ENCODE results near the gene SLC6A3.
A peak's percentile ranks its signal among the peaks of the same experiment; 100 is the strongest.
"Not testable (repeated sequence)": the region's sequence is repeated elsewhere in the genome, so short reads cannot be mapped to it uniquely, and the experiment has no call there.

Gene SLC6A3

DNA sequence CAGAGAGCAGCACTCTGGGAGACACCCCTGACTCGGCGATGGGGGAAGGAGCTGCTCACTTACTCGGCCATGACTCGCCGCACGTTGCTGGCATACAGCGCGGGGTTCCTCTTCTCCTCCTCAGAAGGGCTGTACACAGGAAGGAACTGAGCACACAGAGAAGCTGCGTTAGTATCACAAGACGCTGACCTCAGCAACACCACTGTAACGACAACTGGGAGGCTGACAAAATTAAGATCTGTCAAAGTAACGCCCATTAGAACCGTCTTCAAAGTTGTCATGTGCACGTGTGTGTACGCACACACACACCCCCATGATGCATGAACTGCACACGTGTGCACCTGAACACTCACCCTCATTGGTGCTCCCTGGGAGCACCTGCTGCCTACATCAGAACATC lies 32.1 kb upstream of the SLC6A3 start:
- DNase-seq: no peak

DNA sequence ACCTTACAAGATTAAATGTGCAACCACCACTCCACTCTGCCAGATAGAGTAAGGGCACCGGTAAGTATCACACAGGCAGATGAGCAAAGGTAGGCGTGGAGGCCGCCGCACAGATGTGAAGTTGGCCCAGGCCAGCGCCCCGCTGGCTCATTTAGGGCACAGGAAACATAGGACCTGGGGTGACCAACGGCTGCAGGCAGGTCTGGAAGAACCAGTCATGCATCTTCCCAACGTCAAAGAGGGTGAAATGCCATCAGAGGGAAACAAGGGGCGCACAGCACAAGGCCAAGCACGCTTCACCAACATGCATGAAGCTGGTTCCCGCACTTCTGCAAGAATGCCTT lies 31.7 kb upstream of the SLC6A3 start:
- no peak for DNase-seq

DNA sequence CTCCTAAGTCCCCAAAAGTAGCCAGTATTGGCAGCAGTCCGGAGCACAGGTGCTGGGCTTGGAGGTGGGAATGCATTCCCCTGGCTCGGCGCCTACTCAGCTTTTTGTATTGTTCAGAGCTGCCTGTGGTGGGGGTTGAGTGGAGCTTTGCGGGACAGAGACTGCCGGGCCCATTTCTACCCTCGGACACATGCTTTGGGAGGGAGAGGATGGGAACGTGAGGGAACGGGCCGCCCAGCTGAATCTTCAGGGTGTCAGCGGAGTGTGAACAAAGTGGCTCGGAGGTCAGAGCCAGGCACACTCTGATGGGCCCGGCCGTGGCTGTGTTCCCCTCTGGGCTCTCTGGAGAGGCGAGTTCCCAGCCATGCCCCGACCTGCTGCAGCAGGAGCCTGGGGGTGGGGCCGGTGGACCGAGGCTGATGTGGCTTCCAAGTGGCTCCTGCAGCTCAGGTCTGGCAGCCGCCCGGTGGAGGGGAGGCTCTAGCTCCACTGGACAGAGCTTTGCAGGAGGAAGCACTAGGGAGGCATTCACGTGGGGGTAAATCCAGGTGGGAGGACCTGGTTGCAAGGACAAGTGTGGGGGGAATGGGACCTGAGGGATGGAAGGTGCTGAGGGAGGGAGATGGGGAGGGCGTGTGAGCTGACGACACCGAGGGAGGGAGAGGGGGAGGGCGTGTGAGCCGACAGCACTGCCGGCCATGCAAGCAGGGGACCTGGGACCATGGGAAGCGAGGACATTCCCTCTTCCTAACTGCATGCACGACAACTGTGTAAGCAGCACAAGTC lies 31.1 kb upstream of the SLC6A3 start:
- no peak for DNase-seq

DNA sequence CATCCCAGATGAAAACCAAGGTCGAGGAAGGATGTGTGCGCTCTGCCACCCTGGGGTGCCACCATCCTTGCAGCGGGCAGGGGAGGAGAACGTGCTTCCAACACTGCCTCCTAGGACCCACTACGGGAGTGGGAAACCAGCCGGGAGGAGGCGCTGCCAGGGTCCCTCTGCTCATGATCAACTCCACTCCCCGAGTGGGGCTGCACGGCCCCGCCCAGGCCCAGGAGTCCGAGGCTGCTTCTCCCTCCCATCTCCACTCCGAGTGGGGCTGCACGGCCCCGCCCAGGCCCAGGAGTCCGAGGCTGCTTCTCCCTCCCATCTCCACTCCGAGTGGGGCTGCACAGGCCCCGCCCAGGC lies 30.3 kb upstream of the SLC6A3 start:
- DNase-seq: not testable (repeated sequence)

DNA sequence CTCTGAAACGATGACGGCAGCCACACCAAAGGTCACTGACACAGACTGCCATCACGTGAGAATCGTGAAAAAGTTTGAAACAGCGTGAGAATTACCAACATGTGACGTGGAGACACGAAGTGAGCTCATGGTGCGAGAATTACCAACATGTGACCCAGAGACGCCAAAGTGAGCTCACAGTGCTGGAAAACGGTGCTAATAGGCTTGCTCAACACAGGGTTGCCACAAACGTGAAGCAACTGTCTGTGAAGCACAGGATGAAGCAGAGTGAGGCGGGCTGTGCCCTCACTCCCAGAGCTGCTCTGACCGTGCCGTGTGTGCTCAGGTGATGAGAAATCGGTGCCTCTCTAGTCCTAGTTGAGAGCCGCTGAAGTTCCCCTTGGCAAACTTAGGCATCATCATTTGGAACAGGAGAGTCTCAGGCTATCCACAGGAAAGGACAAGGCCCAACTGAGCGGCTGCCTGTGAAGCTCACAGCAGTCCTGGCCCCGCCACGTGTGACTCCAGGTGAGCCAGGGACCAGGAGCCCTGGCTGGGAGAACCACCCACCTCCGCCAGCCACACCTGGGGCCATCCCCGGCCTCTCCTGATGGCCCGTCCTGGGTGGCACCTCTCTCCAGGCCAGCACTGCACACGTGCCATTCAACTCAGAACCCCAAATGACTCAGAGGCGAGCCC lies 29.8 kb upstream of the SLC6A3 start:
- no peak for DNase-seq

DNA sequence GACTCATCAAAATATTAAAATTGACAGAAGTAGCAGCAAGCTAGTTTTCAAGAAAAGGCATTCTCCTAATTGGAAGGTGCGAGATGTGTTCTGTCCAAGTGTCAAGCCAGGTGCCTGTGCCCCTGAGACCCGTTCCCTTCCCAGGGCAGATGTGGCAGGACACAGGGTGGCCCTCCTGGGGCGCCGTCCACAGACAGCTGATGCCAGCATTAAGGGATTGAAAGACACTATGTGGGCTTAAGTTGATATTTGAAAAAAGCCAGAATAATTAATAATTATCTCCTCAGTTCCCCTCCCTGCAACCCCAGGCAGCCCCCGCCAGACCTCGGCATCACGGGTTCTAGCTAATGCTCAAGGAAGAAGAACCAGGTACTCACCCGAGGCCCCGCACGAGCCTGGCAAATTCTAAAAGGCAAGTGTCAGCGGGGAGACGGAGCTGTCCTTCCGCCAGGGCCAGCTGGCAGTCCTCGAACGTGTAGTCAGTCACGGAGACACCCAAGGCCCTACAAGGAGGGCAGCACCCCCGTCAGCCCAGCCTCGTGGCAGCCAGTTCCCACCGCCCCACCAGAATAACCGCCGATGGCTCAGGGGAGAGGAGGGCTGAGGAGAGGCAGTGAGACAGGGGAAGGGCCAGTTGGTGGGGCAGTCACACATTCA lies 29.1 kb upstream of the SLC6A3 start:
- no peak for DNase-seq

DNA sequence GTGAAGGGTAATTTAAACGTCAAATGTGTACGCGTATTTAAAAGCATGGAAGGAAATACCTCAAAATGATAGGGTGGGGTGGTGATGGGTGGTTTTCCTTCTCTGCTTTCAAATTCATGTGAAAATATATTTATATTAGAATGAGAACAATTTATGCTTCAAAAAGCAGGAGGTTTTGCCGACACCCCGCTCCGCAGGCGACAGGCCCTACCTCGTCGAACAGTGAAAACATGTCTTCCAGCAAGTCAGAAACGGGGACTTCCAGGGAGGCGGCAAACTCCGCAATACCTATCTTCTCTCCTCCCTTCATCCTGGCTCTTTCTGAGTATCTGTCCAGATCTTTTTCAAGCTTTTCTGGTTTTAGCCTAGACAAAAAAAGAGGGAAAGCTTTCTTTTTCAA lies 28.5 kb upstream of the SLC6A3 start:
- DNase-seq: no peak

DNA sequence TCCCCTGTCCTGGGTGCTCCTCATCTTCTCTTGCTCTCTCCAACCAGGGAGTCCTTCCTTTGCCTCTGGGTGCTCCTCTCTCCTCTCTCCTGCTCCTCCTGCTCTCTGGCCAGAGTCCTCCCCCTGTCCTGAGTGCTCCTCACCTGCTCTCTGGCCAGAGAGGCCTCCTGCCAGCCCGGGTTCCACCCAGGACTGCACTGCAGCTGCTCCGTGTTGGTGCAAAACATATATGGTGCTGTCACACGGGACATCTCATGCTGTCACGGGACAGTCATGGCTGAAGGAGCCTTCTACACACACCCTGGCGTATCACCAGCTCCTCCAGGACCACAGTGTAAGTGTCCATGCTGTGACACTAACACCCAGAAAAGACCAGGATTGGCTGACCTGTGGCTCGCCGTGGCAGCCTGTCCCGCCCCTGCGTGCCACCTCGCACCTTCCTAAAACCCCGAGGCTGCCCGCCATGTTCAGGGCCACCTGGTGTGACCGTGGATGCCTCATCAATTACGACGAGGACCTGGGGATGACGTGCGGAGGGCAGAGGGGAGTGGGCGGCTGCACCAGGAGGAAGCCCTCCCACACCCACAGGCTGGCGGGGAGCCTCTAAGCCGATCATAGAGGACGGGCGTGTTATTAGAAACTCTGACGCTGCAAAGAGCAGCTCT lies 27.9 kb upstream of the SLC6A3 start:
- no peak for DNase-seq

DNA sequence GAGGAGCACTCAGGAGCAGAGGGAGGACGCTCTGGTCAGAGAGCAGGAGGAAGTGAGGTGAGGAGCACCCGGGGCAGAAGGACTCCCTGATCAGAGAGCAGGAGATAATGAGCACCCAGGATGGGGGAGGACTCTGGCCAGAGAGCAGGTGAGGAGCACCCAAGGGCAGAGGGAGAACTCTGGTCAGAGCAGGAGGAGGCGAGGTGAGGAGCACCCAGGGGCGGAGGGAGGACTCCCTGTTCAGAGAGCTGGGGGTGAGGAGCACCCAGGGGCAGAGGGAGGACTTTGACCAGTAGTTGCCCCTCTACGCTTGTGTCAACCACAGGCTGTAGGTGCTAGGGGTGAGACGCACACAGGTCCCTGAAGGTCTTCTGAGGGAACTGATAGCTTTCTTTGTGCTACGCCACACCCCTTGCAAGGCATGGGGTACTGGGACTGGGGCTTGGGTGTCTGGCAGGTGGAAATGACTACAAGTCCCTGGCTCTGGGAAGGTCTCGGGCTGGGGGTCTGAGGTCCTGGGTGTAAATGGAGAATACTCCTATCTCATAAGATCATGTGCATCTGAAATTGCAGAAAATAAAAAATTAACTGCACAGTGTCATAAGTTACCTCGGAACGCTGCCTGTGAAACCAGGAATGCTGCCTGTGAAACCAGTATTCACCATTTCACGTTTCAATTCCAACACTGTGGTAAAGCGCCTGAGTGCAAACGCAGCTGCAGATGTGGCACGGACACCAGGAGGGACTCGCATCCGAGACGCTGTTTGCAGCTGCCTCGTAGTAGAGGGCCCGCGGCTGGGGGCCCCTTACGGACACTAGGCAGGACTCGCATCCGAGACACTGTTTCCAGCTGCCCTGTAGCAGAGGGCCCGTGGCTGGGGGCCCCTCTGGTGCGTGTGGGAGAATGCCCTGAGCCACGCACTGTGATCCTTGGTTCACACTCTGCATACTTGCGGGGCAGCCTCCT lies 27.0 kb upstream of the SLC6A3 start:
- DNase-seq: no peak

DNA sequence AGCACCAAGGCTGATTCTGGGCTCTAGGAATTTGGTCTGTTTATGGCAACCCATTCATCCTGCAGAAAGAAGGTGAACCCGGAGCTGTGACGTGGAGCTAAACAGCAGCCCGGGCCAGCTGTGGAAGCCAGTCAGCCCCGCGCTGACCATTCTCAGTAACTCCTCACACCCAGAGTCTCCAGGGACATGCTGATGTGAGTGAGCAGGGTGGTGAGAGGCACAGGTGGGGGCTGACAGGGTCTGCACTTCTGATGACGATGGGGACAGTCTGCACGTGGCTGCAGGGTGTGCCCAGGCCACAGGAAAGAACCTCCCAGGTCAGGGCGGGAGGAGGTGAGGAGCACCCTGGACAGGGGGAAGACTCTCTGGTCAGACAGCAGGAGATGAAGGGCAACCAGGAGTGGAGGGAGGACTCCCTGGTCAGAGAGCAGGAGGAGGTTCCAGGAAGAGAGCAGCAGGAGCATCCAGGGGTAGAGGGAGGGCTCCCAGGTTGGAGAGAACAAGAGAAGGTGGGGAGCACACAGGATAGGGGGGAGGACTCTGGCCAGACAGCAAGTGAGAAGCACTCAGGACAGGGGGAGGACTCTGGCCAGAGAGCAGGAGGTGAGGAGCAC lies 26.1 kb upstream of the SLC6A3 start:
- DNase-seq: no peak

DNA sequence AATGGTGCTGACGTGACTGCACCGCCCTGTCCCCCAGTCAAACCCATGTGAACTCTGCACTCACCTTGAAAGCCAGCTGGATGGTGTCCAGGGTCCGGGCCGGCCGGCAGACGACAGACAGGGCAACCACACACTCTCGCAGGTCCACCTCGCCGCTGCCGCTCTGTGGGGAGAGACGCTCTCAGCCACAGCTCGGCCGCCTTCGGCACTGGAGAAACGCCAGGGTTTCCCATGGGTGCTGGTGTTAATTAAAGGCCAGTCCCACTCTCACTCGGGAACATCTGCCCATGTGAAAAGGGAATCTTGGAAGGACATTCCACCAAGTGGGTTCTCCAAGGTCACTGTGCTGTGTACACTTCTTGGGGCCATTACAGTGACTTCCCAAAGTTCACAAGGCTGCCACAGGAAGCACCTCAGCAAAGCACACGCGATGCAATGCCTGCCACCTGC lies 25.5 kb upstream of the SLC6A3 start:
- DNase-seq: no peak

DNA sequence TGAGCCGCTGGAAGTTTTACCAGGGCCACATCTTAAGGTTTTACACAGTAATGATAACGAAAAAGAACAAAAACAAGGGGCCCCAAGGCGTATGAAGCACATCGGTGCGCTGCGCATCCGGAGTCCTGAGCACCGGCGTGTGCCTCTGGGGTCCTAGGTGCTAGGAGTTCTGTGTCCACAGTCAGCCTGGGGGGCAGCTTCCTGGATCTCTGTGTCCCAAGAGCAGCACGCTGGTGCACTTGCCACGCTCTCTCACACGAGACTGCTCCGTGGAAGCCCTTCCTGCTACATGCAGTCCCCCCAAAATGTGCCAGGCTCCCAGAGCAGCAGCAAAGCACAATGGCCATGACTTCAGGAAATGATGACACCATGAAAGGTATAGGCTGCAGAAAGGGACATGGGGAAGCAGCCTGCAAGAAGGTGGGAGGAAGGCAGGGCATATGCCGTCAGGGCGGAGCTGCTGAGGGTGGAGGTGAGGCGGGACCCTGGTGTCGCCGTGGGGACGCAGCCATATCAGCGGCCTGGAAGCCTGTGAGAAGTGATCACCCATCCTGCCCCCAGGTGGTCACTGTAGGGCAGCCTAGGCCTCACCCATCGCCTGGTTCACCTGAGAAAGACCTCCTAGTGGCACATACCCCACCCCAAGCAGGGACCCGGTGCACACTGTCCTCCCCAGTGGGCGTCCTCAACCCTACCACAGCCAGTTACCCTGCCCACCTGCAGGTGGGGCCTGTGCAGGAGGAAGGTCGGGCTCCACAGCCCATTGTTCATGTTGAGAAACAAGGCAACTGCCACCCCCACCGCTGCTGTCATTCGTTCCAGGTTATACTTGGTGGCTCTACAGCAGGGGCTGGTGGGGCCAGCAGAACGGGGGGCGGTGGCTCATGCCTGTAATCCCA lies 23.6 kb upstream of the SLC6A3 start:
- DNase-seq: no peak

DNA sequence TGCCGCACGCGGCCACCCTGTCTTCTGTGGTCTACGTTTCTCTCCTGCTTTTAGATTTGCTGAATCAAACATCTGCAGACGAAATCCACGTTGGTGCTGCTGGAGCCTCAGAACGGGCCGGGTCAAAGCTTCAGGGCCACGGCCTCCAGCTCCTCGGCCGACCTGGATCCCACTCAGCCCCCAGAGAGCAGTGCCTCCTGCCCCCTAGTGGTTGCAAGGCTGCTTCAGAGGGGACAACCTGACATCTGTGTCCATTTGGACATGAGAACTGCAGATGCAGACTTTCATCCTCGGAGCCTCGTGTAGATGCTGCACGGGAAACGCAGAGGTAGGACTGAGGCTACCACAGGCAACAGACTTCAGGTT lies 23.0 kb upstream of the SLC6A3 start:
- peak; percentile 48 for DNase-seq

DNA sequence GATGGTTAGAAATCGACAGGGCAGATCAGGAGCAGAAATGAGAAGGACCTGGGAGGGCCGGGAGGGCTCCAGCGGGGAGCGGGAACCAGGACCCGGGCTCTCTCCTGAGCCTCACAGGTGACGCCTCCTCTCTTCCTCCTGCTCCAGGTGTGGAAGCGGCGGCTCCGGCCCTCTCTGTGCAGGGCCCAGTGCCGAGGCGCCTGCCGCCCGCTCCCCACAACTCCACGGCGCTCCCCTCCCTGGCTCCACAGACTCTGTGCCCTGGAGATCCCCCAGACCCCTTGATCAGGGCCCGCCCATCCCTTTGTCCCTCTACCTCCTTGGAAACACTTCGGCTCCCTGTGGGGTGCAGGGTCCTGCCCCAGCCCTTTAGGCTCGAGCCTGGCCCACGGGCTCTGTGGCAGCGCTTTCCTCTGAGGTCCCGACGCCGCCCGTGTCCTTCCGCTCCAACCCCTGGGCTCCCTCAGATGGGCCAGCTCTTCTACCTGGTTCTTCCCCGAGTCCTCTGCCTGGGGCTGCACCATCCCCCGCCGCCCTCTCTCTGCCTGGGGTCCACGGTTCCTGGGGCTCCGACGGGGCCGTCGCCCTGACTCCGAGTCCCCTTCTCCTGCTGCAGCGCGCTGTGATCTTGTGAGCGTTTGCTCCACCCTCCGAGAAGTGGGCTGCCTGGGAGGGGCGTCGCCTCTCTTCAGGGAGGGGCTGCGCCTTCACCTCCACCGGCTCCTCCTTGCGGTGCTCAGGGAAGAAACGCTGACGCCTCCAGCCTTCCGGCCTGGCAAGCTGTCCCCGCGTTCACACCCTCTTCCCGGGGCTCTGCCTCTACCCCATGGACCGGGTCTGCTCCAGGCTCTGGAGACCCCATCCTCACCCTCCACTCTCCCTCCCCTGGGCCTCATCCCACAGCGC lies 22.4 kb upstream of the SLC6A3 start:
- DNase-seq: no peak

DNA sequence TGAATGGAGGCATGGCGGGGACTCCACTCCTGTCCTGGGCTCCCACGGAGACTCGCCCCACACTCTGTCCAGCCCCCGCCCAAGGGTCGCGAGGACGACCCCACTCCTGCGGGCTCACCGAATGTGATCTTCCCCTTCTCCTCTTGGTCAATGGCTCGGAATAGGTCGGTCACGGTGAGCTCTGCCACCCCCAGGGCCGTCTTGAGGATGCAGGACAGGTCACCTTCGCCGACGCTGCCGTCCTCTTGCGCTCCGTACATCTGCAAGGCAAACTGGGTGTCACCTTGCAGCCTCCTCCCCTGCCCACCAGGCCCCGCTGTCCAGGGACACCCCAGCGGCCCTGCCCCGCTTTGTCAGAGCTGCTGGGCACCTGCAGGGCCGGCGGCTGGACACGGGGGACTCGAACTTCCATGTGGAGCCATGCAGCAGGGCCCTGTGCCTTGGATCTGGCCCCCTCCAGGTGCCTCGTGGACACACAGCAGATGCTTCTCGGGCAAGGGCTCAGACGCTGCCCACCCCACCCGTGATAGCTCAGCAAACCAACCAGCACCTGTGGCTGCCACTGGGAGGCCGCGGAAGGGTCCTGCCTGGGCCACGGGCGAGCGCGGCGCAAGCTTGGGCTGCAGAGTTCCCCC lies 21.5 kb upstream of the SLC6A3 start:
- no peak for DNase-seq

DNA sequence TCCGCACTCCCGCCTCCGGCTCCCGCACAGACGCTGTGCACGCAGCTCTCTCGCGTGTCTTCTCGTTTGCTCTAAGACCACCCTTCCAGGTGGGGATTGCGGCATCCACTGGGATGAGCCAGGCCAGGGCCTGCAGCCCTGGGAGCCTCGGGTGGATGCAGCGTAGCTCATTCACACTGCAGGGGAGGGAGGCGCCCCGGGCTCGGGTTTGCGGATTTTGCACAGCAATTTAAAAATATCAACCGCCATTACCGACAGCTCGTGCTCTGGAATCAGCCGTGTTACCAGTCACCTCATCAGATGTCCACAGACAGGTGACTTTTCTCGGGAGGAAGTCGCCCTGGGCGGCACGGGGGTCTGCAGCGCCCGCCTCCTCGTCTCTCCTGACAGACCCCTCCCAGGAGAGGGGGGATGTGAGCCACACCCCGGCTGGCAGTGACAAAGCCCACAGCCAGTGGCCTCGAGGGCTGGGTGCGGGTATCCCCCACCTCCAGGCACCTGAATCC lies 20.8 kb upstream of the SLC6A3 start:
- no peak for DNase-seq

DNA sequence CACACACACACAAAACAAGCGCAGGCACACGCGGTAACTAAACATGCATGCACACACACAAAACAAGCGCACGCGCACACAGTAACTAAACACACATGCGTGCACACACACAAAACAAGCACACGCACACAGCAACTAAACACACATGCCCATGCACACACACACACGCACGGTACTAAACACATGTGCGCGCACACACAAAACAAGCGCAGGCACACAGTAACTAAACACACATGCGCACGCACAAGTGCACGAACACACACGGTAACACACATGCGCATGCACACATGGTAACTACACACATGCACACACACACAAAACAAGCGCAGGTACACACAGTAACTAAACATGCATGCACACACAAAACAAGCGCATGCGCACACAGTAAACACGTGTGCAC lies 19.9 kb upstream of the SLC6A3 start:
- no peak for DNase-seq

DNA sequence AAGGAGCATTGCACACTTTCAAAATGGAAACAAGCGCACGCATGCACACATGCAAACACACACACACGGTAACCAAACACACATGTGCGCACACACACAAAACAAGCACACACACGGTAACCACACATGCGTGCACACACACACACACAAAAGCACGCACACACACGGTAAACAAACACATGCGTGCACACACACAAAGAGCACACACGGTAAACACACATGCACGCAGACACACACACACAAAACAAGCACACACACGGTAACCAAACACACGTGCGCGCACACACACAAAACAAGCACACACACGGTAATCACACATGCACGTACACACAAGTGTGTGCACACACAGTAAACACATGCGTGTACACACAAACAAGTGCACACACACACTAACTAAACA lies 19.3 kb upstream of the SLC6A3 start:
- no peak for DNase-seq

DNA sequence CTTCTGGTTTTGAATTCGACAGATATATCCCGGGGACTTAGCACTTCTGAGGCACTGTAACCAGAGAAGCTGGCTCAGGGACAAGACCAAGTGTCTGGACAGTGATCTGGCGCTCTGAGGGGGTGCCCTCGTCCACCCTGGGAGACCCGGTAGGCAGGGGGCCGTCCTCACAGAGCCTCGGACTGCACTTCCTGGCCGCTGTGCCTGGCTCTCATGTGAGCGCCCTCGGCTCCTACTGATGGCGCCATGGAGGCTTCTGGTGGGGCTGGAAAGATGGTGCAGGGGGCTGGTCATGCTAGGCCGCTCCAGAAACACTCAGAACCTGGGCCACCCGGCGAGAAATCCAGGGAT lies 18.8 kb upstream of the SLC6A3 start:
- DNase-seq: no peak

Measured in DMS53 (cell line).